GM12892 (cell line): Measurements from ENCODE around the gene SOBP.

Experiments
- POLR2A ChIP-seq: IDR thresholded peaks from 2 replicates; pipeline ENCODE4 v1.6.1; 2011; ENCODE audit warnings: low read depth, low read length, control low read depth
- POLR2AphosphoS5 ChIP-seq: IDR thresholded peaks from 2 replicates; pipeline ENCODE4 v1.6.1; 2011; ENCODE audit warnings: low read depth, low read length, control low read depth
- TAF1 ChIP-seq: IDR thresholded peaks from 2 replicates; pipeline ENCODE4 v1.6.1; 2011; ENCODE audit warnings: low read depth, mild to moderate bottlenecking, control low read depth, low read length, borderline replicate concordance

GRCh38 chr6:107665382-107665781, 175.5 kb downstream of the SOBP start:
- no peak for TF ChIP-seq POLR2AphosphoS5
- no peak for TF ChIP-seq TAF1
- no peak for TF ChIP-seq POLR2A
